Posterior vena cava (tissue), 2 donors: ENCODE data around the gene CPNE1. TPM values are rescaled to one million over a fixed set of nuclear protein-coding genes. Genes with fewer than 3 reads are reported as not detected.

Experiments
- DNase-seq: peaks from one replicate; pipeline ENCODE4 v3.0.0-alpha.2; 2020; ENCODE audit warnings: low spot score
- intact Hi-C, 2 donors: fragments of 100-400 bp; cut with DNase I; formaldehyde crosslinking; loops; one replicate each; pipeline versions ENCODE4 v1.14.1 to v1.14.2; 2022 to 2023
- total RNA-seq, 2 donors: library from RNA; stranded (reverse); fragmentation: NEBNext Ultra II Directional; extraction: Animal tissue kit (Norgen Biotek cat#: 25700); gene quantifications; one replicate each; pipeline ENCODE4 v1.2.1, GENCODE V29; 2021
- donor health status: DM: yes; HTN: yes; CAD: no.
- donor health status: DM: yes; HTN: yes; CAD: no.

The CPNE1 gene
- total RNA-seq, 2 donors from 2014 or later, result 122 to 130 TPM

DNA sequence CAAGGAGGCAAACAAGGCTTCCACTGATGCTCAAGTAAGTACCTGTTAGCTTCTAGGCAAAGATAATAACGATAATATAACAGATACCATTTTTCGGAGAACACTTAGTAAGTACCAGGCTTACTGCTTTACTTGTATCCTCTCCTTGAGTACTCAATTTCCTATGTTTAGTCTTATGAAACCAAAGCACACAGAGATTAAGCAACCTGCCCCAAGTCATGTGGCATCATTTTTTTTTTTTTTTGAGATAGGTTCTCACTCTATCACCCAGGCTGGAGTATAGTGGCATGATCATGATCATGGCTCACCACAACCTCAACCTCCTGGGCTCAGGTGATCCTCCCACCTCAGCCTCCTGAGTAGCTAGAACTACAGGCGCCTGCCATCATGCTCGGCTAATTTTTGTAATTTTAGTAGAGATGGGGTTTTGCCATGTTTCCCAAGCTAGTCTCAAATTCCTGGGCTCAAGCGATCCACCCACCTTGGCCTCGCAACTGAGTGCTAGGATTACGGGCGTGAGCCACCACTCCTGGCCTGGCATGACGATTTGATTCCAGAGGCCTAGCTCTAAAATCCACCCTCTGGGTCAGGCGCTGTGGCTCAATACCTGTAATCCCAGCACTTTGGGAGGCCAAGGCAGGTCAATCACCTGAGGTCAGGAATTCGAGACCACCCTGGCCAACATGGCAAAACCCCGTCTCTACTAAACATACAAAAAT lies 35.1 kb downstream of the CPNE1 start:
- intact Hi-C loops, result no loop called here
- DNase-seq, result no peak

DNA sequence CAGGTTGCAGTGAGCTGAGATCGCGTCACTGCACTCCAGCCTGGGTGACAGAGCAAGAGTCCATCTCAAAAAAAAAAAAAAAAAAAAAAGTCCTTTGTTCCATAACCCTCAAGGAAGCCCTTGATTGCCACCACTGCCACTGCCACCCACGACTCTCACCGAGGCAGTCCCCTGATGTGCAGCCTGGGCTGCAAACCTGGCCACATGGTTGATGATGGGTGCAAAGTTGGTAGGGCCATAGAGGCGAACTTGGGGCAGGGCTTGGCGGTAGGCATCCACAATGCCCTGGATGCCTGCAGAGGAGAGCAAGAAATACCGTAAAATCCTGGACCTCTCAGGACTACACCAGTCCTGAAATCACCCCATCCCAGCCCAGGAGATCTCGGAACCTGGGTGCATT lies 37.6 kb downstream of the CPNE1 start:
- DNase-seq, result no peak
- intact Hi-C loops, result no loop called here

DNA sequence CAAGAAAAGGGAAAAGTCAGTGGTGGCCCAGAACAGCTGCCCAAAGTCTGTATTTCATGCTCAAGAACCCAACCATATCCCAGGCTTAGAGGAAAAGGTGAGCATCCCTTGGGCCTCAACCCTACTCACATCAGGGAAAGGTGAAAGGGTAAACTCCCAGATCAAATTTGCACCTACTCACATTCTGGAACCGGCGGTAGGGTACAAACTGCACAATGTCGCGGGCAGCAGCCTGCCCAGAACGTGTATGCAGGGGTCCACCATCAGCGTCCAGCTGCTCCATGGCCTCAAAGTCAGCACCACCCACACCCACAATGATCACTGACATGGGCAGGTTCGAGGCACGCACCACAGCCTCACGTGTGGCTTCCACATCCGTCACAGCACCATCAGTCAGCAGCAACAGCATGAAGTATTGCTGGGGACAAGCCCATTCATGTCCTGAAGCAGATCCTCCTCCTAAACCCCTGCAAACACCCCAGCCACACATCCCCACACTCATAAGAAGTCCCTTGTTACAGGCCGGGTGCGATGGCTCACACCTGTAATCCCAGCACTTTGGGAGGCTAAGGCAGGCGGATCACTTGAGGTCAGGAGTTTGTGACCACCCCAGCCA lies 38.2 kb downstream of the CPNE1 start:
- intact Hi-C loops, result loop anchor here in 1 of 2 donors (1.0 kb wide), 1 partner anchor 27 kb away; no protein-coding TSS in a partner anchor
- no peak for DNase-seq

DNA sequence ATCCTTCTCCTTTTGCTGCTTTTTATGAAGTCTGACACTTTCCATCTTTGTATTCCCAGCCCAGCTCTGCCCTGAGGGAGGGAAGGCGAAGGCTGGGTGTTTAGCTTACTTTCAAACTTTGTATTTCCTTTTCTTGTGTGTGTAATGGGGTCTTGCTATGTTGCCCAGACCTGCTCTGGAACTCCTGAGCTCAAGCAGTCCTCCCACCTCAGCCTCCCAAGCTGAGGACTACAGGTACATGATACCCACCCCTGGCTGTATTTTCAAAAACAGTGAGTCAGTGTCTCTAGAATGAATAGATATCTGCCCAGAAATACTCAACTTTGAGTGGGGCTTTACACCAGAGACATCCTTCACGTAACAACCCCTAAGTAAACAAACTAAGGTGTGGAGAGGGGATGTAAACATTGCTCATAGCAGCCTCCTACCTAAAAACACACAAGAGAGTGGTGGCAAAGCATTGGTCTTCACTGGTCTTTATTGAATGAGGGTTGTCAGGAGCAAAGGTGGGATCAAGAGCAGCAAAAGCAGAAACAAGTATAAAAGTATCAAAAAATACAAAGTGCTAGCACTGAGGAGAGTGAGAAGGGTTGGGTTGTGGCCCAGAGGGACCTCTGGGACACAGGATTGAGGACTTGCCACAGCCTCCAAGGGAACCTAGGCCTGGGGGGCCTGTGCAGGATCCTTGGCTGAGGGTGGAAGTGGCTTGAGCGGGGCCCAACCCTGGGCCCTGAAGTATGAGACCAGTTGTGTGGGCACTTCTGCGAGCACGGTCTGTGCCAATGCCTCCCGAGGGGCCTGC lies 38.9 kb downstream of the CPNE1 start:
- intact Hi-C loops, result loop anchor here in 1 of 2 donors (1.0 kb wide), 1 partner anchor 26 kb away; no protein-coding TSS in a partner anchor
- DNase-seq, result no peak

DNA sequence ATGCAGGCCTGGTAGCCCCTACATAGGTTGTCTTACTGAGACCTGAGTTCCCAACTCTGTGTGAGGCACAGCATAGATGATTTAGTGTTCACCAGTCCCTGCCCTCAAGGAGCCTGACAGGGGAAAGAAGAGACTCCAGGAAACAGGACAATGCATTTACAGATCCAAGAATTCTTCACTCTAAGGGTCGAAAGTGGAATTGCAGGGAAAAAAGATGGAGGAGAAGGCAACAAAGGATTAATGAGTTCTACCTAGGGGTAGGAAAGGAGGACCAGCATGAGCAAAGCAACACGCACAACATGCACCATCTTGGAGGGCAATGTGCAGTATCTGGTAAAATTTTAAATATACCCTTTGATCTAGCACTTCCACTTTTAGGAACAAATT lies 43.1 kb downstream of the CPNE1 start:
- intact Hi-C loops, result no loop called here
- no peak for DNase-seq

DNA sequence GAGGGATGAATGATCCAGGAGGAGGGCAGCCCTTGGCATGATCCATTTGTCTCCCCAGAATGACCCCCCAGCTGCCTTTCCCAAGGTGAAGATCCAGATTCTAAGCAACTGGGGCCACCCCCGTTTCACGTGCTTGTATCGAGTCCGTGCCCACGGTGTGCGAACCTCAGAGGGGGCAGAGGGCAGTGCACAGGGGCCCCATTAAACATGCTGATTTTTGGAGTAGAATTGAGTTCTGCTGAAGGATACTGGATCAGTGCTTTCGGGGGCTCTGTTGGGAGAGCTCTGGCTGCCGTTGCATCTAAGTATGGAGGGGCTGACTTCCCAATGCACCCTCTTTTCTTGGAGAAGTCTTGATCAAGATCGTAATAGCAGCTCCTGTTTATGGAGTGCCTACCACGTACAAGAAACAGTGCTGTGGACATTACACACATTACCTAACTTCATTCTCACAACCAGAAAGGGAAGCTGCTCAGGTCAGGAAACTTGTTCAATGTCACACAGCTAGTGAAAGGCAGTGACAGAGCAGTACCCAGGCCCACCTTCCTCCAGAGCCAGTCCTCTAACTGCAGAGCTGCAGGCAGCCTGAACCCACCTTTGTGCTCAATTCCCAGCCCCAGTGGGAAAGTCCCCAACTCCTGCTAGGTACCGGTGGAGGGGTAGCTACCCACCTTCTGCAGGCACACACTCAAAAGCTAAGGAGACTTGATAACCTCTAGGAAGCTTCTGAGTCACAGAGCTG lies 43.7 kb downstream of the CPNE1 start:
- intact Hi-C loops, result no loop called here
- no peak for DNase-seq

DNA sequence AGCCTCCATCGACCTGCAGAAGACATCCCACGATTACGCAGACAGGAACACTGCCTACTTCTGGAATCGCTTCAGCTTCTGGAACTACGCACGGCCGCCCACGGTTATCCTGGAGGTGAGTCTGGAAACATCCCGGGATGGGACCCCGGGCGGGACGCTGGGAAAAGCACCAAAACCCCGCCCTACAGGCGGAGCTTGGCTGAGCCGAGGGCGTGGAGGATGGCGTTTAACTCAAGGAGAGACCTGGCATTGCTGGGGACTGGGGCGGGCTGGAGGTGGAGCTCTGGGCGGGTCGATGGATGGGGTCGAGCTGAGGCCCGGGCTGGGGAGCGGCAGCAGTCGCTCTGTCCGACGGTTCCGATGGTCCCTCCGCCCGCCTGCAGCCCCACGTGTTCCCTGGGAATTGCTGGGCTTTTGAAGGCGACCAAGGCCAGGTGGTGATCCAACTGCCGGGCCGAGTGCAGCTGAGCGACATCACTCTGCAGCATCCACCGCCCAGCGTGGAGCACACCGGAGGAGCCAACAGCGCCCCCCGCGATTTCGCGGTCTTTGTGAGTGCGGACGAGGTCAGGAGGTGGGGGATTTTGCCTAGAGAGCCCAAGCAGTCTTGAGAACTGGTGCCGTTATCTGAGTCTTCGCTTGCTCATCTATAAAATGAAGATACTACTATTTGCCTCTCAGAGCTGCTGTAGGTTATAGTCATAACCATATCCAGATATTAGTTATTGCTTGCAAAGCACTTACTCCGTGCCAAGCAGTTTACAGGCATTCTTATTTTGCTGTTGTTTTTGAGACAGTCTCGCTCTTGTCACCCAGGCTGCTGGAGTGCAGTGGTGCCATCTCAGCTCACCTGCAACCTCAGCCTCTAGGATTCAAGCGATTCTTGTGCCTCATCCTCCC lies 45.3 kb downstream of the CPNE1 start:
- intact Hi-C loops, result no loop called here
- DNase-seq, result peak; percentile 92

DNA sequence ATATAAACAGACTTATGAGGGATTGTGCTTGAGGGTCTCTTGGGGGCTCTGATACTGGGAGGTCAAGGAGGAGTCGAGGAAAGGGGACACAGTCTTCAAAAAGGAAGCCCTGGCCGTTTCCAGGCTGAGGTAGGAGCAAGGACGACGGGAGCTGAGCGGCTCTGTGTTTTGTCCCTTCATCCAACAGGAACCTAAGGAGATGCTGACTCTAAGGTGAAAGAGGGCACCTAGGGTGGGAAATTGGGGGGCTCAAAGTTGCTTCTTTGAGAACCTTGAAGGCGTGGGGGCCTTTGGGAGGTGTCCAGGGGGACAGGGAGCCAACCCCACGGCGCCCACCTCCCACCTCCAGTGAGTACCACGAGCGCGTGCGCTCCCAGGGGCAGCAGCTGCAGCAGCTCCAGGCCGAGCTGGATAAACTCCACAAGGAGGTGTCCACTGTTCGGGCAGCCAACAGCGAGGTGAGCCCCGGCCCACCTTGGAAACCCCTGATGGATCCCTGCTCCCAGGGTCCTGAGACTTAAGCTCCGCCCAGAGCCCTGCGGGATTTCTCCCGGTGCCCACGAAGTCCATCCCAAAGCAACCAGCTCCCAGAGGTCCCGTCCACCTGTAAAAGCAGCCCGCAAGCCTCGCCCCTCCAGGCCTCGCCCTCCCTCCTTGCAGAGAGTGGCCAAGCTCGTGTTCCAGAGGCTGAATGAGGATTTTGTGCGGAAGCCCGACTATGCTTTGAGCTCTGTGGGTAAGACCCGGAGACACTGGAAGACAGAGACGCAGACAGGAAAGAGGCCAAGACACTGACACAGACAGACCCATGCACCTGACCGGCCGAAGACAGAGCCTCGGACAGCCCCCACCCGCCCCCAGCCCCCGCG lies 46.2 kb downstream of the CPNE1 start:
- DNase-seq, result no peak
- intact Hi-C loops, result no loop called here

DNA sequence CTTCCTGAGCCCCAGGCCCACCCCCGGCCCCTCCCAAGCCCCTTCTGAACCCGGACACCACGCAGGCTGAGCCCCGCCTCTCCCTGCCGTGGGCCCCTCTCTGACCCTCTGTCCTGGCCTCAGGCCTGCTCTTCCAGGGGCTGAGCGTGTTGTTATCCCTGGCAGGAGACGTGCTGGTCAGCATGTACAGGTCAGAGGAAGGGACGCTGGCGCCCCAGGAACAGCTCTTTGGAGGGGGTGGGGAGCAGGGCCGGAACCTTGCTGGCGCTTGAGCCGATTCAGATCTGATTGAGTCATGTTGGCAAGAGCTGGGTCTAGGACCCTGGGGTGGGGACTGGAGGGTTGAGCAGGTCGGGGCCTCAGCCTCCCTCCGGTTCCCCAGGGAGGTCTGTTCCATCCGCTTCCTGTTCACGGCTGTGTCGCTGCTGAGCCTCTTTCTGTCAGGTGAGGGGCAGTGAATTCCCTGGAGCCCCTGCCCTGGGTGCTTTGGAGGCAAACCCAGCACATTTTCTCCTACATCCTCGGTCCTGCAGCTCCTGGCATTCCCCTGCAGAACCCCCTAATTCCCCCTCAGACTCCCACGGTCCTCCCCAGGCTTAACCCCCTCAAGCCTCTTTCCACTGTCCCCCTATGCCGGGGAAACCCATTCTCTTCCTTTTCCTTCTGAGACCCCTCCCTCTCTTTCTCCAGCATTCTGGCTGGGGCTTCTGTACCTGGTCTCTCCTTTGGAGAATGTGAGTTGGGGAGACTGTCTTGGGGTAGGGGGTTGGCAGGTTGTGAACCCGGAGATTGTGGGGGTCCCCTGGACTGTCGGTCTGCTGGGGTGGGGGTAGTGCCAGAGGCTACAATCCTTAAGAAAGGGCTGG lies 47.1 kb downstream of the CPNE1 start:
- intact Hi-C loops, result no loop called here
- peak; percentile 88 for DNase-seq

DNA sequence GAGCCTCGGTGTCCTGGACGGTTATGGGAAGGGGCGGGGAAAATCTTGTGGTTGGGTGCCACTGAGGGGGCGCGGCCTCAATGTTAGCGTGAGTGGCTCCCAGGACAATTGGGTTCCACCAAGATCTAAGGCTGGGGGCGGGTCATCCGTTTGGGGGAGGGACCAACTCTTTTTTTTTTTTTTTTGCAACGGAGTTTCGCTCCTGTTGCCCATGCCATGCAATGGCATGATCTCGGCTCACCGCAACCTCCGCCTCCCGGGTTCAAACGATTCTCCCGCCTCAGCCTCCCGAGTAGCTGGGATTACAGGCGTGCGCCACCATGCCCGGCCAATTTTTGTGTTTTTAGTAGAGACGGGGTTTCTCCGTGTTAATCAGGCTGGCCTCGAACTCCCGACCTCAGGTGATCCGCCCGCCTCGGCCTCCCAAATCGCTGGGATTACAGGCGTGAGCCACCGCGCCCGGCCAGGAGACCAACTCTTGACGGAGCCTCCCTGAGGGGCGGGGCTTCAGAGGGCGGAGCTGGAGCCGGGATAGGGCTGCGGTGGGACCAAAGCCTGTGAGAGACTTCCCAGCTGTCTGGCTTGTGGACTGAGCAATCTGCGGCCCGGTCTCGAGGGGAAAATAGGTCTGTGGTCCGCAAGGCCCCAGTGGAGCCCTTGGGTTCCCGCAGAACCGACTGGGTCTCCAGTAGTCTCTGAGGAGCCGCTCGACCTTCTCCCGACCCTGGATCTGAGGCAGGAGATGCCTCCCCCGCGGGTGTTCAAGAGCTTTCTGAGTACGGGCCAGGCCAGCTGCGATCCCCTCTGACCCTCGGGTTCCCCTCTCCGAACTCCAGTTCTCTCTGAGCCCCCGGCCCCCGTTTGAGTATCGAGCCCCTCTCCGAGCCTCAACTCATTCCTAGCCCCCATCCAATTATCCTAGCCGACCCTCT lies 48.0 kb downstream of the CPNE1 start:
- DNase-seq, result peak; percentile 96
- intact Hi-C loops, result no loop called here

DNA sequence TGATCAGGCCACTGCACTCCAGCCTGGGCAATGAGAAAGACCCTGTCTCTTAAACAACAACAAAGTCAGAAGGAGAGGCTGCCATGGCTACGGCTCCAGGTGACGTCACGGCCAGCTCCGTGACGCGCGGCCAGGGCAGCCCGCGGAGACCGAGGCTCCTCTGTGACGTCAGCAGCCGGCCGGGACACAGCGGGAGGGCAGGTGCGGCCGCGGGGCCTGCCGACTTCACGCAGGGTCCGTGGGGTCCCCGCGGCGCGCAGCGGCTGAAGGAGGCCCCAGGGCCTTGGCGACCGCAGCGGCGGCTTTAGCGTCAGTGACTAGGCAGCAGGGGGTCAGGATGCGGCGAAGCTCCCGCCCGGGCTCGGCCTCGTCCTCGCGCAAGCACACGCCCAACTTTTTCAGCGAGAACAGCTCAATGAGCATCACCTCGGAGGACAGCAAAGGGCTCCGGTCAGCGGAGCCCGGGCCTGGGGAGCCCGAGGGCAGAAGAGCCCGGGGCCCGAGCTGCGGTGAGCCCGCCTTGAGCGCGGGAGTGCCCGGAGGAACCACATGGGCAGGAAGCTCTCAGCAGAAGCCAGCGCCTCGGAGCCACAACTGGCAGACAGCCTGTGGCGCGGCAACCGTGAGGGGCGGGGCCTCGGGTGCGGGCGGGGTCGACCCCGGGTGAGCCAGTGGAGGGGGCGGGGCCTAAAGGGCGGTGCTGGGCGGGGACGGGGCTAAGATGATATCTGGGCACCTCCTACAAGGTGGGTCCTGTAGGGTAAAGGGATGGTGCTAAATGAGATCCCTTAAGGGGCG lies 48.8 kb downstream of the CPNE1 start, which contains the start of gene SPAG4:
Gene SPAG4, plus strand, starts transcription at position 163 of the 798 bp plus-strand sequence. Its CDS starts 175 bp downstream, at position 338.
- intact Hi-C loops, result no loop called here

DNA sequence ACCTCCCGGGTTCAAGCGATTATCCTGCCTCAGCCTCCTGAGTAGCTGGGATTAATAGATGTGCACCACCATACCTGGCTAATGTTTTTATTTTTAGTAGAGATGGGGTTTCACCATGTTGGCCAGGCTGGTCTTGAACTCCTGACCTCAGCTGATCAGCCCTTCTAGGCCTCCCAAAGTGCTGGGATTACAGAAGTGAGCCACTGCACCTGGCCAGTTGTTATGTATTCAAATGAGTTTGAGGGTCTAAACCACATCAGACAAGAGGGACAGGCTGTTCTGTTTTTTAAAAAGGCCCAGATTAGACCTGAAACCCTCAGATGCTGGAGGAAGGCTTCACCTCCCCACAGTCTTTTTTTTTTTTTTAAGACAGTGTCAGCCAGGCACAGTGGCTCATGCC lies 53.2 kb downstream of the CPNE1 start:
- intact Hi-C loops, result no loop called here
- no peak for DNase-seq

More for the DNA sequence above, 48.8 kb downstream of the CPNE1 start, which contains the start of gene SPAG4:
- peak; percentile 100 for DNase-seq

DNA sequence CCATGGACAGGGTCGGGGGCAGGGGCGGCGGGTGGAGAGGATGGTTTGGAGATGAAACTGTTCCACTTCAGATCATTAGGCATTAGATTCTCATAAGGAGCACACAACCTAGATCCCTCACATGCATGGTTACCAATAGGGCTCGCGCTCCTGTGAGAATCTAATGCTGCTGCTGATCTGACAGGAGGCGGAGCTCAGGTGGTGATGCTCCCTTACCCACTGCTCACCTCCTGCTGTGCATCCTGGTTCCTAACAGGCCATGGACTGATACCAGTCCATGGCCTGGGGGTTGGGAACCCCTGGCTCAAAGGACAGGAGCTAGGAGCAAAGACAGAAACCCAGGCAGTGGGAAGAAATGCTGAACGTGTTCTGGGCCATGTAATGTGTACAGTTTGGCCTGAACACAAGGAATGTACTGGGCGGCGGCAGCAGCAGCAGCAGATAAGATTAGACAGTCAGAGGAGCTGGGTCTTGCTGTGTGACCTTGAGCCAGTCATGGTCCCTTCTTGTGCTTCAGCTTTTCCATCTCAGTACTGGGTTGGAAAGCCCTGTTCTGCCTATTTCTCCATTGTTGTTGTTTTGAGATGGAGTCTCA lies 53.8 kb downstream of the CPNE1 start:
- DNase-seq, result no peak
- intact Hi-C loops, result no loop called here

DNA sequence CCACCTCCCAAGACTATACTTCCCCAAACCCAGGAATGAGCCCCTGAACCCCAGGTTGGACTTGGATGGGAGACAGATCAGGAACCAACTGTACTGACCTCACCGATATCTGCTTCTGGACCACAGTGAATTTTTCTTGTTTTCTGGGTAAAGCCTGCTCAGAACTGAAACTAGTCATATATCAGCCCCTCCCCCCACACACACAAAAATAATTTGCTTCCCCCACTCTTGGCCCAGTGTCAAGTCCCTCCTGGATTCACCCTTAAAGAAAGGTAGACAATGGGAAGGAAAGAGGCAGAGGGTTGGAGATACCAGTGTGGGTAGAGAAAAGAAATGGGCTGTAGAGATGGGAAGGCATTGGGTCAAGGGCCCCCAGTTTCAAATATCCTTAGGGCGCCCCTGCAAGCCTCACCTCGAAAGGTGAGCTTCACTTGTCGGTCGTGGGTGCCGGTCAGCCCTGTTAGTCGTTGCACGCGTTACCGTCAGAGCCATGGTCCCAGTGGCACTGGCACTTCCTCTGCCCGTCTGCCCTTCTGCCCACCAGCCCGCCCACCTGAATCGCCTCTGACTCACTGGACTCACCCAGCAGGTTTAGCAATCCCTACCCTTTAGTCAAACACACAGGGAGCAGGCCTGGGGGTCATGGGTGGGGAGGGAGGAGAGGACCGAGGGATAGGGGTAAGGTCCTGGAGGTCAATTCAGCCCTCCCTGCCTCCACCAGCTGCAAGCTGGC lies 57.5 kb downstream of the CPNE1 start:
- DNase-seq, result no peak
- intact Hi-C loops, result no loop called here
